Measurements from ENCODE around the gene ZNF827.
A peak's percentile ranks its signal among the peaks of the same experiment; 100 is the strongest.

The ZNF827 gene

DNA sequence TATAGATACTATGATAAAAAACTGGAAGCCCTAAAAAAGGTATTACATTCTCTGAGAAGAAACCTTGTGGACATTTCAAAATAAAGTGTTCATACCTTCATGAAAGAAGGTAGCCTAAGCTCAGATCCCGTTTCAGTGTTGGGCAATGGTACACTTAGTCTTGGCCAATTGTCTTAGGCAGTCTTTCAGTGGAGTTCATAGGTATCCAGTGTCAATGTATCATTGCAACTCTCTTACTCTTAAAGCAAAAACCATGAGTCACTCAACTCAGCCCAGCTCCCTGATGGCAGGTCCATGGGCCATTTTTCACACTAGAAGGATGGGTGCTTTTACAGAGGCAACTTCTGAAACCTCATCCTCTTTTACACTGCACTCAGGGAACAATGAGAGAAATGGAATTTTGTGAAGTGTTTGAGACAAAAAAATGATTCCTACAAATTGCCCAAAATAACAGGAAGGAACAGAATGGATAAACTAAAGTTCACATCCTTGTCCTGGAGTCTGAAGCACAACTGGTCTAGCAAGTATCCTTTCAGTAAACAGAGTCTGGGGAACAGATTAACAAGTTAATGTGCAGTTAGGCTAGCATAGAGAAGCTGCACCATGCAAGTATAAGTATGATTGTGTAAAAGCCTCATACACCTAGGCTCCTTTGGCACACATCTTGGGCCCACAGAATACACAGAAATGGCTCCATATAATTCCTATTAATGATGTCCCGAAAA lies 7.0 kb upstream of the ZNF827 start:
- Histone ChIP-seq H3K4me3 (no peak overlapping the region), H3K27me3 (no peaks in the 10 kb centered on the region), H3K36me3 (no peaks in the 10 kb centered on the region), H3K9me3 (no peaks in the 10 kb centered on the region), H3K27ac (no peak overlapping the region), H3K4me1 (no peaks in the 10 kb centered on the region)
- TF ChIP-seq, protein P1, sequence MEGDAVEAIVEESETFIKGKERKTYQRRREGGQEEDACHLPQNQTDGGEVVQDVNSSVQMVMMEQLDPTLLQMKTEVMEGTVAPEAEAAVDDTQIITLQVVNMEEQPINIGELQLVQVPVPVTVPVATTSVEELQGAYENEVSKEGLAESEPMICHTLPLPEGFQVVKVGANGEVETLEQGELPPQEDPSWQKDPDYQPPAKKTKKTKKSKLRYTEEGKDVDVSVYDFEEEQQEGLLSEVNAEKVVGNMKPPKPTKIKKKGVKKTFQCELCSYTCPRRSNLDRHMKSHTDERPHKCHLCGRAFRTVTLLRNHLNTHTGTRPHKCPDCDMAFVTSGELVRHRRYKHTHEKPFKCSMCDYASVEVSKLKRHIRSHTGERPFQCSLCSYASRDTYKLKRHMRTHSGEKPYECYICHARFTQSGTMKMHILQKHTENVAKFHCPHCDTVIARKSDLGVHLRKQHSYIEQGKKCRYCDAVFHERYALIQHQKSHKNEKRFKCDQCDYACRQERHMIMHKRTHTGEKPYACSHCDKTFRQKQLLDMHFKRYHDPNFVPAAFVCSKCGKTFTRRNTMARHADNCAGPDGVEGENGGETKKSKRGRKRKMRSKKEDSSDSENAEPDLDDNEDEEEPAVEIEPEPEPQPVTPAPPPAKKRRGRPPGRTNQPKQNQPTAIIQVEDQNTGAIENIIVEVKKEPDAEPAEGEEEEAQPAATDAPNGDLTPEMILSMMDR (IDR thresholded peaks at IDR 0.05) = no peak
- intact Hi-C loops (cut with DNase I; ENCODE audit: low total_unique reads) = loop anchor here (10.0 kb wide), 1 partner anchor 229 kb away; the partner anchor contains the start of gene LSM6
- no peak for DNase-seq

DNA sequence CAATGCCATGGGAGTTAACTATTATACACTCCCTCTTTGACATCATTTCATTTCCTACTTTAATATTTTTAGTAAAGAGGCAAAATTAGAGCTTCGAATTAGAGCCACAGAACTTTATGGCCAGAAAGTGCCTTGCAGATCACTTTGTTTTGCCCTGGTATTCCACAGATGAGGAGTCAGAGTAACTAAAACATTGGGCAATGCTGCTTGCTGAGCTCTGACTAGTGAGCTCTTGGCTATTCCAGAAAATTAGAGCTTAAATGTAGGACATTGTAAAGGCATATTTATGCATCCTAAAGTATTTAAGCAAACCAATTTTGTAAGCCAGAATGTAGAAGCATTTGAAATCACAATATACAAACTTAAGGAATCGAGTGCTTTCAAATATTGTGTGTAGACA lies 6.3 kb upstream of the ZNF827 start:
- intact Hi-C loops (cut with DNase I; ENCODE audit: low total_unique reads) = loop anchor here (10.0 kb wide), 1 partner anchor 230 kb away; the partner anchor contains the start of gene LSM6
- H3K36me3 ChIP-seq = no peaks in the 10 kb centered on the region
- H3K27ac ChIP-seq = no peak overlapping the region
- no peaks in the 10 kb centered on the region for H3K9me3 ChIP-seq
- DNase-seq = no peak
- H3K27me3 ChIP-seq = no peaks in the 10 kb centered on the region
- H3K4me1 ChIP-seq = no peaks in the 10 kb centered on the region
- no peak overlapping the region for H3K4me3 ChIP-seq
- TF ChIP-seq, protein P1 (IDR thresholded peaks at IDR 0.05) = no peak

- H3K9me3 ChIP-seq = no peaks in the 10 kb centered on the region
- H3K27me3 ChIP-seq = no peaks in the 10 kb centered on the region
- TF ChIP-seq, protein P1 (IDR thresholded peaks at IDR 0.05) = no peak
- DNase-seq = no peak
- H3K27ac ChIP-seq = peak overlapping the region in 1 of 2 donors; percentile 99
- no peak overlapping the region for H3K4me3 ChIP-seq
- no peaks in the 10 kb centered on the region for H3K36me3 ChIP-seq
- H3K4me1 ChIP-seq = peaks cover 0 to 18% (median 14%) of the 10 kb centered on the region in 4 donors
- intact Hi-C loops (cut with DNase I; ENCODE audit: low total_unique reads) = loop anchor here (5.0 to 10.0 kb wide), 5 partner anchors 55 to 765 kb away; partner anchors contain the start of genes LSM6 and MMAA
Measured at GRCh38 chr4:145939856-145940255, 1.2 kb upstream of the ZNF827 start.

DNA sequence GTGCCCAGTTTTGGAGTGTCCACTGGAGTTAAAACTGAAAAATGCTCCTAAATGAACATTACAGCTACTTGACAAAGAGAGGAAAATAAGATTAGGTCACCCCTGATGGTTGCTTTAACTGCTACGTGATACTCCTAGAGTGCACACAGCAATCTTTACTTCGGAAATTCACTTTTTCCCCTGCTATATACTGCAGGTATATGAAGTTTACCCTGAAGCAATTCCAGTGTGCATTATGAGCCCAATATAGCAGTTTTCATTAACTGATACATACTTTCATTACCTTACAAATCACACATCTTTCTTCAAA lies 773 bp upstream of the ZNF827 start:
- intact Hi-C loops (cut with DNase I; ENCODE audit: low total_unique reads) = loop anchor here (5.0 to 10.0 kb wide), 4 partner anchors 55 to 765 kb away; partner anchors contain the start of gene MMAA
- Histone ChIP-seq H3K4me3 (peak overlapping the region; percentile 82 to 95), H3K9me3 (no peaks in the 10 kb centered on the region), H3K4me1 (peaks cover 0 to 23% (median 17%) of the 10 kb centered on the region in 4 donors), H3K27me3 (no peaks in the 10 kb centered on the region), H3K27ac (peak overlapping the region in 1 of 2 donors; percentile 99), H3K36me3 (no peaks in the 10 kb centered on the region)
- TF ChIP-seq, protein P1 (IDR thresholded peaks at IDR 0.05) = no peak
- no peak for DNase-seq

GRCh38 chr4:145937971-145938611 lies 532 bp downstream of the ZNF827 start:
- TF ChIP-seq, protein P1 (IDR thresholded peaks at IDR 0.05) = no peak
- Histone ChIP-seq H3K36me3 (no peaks in the 10 kb centered on the region), H3K4me1 (peaks cover 0 to 36% (median 20%) of the 10 kb centered on the region in 4 donors), H3K27me3 (no peaks in the 10 kb centered on the region), H3K4me3 (peak overlapping the region; percentile 82 to 95), H3K27ac (peak overlapping the region; percentile 92 to 99), H3K9me3 (no peaks in the 10 kb centered on the region)
- intact Hi-C loops (cut with DNase I; ENCODE audit: low total_unique reads) = loop anchor here (5.0 to 10.0 kb wide), 4 partner anchors 53 to 763 kb away; partner anchors contain the start of gene MMAA
- peak in 1 of 2 donors; percentile 65 for DNase-seq
